EL (cell line): ENCODE measurements around the gene STAC3.
"Not testable (repeated sequence)": the region's sequence is repeated elsewhere in the genome, so short reads cannot be mapped to it uniquely, and the experiment has no call there.

ENCODE experiments used
- DNase-seq: peaks from one replicate; pipeline ENCODE4 v3.0.0-alpha.2; 2016

The STAC3 gene

GRCh38 chr12:57250956-57251355, at the start of gene STAC3:
Gene STAC3 (minus strand): TSS chr12:57251187. CDS start chr12:57249636, 1,551 bp downstream.
- no peak for DNase-seq

GRCh38 chr12:57299514-57300016, 48.6 kb upstream of the STAC3 start:
- DNase-seq, result no peak

- no peak for DNase-seq
Observed at GRCh38 chr12:57296291-57296690, 45.3 kb upstream of the STAC3 start.

- DNase-seq, result not testable (repeated sequence)
Observed at GRCh38 chr12:57282073-57282472, 31.1 kb upstream of the STAC3 start.

- DNase-seq, result peak; percentile 95
Observed at GRCh38 chr12:57280211-57281062, 29.4 kb upstream of the STAC3 start.

- DNase-seq, result no peak
Observed at GRCh38 chr12:57278465-57279381, 27.7 kb upstream of the STAC3 start.

GRCh38 chr12:57276935-57277563, 26.1 kb upstream of the STAC3 start:
- DNase-seq, result peak; percentile 31

- not testable (repeated sequence) for DNase-seq
Observed at GRCh38 chr12:57276233-57276632, 25.2 kb upstream of the STAC3 start.

- no peak for DNase-seq
Observed at GRCh38 chr12:57273516-57273915, 22.5 kb upstream of the STAC3 start.

GRCh38 chr12:57272337-57273151, 21.6 kb upstream of the STAC3 start:
- DNase-seq, result peak; percentile 37

- DNase-seq, result no peak
Observed at GRCh38 chr12:57270966-57271470, 20.0 kb upstream of the STAC3 start.

- DNase-seq, result no peak
Observed at GRCh38 chr12:57268264-57268663, 17.3 kb upstream of the STAC3 start.

GRCh38 chr12:57266681-57267080, 15.7 kb upstream of the STAC3 start:
- DNase-seq, result no peak

- no peak for DNase-seq
Observed at GRCh38 chr12:57263096-57263495, 12.1 kb upstream of the STAC3 start.

GRCh38 chr12:57262126-57262822, 11.3 kb upstream of the STAC3 start:
- DNase-seq, result no peak

GRCh38 chr12:57261428-57261865, 10.5 kb upstream of the STAC3 start:
- no peak for DNase-seq

- no peak for DNase-seq
Observed at GRCh38 chr12:57260366-57260765, 9.4 kb upstream of the STAC3 start.

GRCh38 chr12:57258977-57259970, 8.3 kb upstream of the STAC3 start:
- DNase-seq, result no peak

GRCh38 chr12:57255916-57256315, 4.9 kb upstream of the STAC3 start:
- DNase-seq, result no peak
